ENCODE data around the gene IRX3. TPM values are rescaled to one million over a fixed set of nuclear protein-coding genes. Genes with fewer than 3 reads are reported as not detected.

The IRX3 gene
- total RNA-seq, 4 donors from 2014 or later, result not detected

DNA sequence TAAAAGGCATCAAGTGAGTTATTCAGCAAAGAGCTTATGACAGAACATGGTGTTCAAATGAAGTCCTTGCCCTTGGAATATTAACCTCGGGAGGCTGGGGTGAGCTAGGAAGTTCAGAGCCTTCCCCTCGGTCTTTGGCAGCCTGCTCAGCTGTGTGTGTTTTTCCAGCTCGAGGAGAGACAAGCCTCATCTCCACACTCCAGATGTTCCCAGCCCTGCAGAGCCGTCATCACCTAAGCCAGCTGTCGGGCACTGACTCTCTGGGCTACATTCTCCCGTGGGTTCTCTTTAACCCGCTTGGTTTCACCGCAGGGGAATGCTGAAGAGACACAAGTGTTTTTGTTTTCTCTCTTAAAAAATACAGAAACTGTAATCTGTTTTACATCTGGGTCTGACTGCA, 47.1 kb downstream of the IRX3 start:
- no peaks in the 10 kb centered on the region for H3K9me3 ChIP-seq
- H3K36me3 ChIP-seq, result no peaks in the 10 kb centered on the region
- no peaks in the 10 kb centered on the region for H3K27me3 ChIP-seq
- H3K4me1 ChIP-seq, result no peaks in the 10 kb centered on the region
- TF ChIP-seq, protein P1, sequence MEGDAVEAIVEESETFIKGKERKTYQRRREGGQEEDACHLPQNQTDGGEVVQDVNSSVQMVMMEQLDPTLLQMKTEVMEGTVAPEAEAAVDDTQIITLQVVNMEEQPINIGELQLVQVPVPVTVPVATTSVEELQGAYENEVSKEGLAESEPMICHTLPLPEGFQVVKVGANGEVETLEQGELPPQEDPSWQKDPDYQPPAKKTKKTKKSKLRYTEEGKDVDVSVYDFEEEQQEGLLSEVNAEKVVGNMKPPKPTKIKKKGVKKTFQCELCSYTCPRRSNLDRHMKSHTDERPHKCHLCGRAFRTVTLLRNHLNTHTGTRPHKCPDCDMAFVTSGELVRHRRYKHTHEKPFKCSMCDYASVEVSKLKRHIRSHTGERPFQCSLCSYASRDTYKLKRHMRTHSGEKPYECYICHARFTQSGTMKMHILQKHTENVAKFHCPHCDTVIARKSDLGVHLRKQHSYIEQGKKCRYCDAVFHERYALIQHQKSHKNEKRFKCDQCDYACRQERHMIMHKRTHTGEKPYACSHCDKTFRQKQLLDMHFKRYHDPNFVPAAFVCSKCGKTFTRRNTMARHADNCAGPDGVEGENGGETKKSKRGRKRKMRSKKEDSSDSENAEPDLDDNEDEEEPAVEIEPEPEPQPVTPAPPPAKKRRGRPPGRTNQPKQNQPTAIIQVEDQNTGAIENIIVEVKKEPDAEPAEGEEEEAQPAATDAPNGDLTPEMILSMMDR (IDR thresholded peaks at IDR 0.05), result no peak
- TF ChIP-seq POLR2A (IDR thresholded peaks at IDR 0.05), result no peak
- H3K4me3 ChIP-seq, result no peak overlapping the region
- DNase-seq, result peak in 1 of 3 donors; percentile 37
- no peak overlapping the region for H3K27ac ChIP-seq

DNA sequence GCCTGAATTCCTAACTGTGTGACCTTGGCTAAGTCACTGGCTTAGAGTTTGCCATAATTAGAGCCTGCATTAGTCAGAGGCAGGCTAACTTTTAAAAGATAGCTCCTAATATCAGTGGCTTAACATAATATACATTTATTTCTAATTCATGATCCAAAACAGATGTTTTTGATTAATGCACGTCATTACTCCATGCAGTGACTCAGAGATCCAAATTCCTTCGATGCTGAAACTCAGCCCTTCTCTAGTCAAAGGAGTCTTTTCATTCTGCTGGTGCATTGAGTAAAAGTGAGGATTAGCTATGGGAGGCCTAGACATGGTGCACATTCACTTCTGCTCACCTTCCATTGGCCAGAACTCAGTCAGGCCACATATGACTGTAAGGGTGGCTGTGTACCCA, 49.8 kb downstream of the IRX3 start:
- no peaks in the 10 kb centered on the region for H3K27me3 ChIP-seq
- no peak for DNase-seq
- no peaks in the 10 kb centered on the region for H3K4me1 ChIP-seq
- no peak overlapping the region for H3K27ac ChIP-seq
- H3K4me3 ChIP-seq, result no peak overlapping the region
- no peaks in the 10 kb centered on the region for H3K36me3 ChIP-seq
- H3K9me3 ChIP-seq, result no peaks in the 10 kb centered on the region
- TF ChIP-seq, protein P1 (IDR thresholded peaks at IDR 0.05), result no peak
- no peak for TF ChIP-seq POLR2A (IDR thresholded peaks at IDR 0.05)

DNA sequence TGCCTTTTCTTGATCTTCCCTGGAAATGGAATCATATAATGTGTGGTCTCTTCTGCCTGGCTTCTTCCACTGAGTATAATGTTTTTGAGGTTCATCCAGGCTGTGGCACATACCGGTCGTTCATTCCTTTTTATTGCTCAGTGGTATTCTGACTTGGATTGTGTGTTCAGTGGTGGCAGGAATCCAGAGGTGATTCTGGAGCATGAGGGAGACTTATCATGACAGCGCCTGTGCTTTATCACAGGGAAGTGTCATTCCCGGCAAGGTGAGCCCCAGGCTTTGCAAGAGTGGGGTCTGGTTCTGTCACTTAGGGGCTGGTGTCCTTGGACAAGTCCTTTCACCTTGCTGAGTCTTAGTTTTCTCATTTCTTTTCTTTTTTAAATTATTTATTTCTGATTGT, 53.0 kb downstream of the IRX3 start:
- no peaks in the 10 kb centered on the region for H3K4me1 ChIP-seq

More for the DNA sequence above, 53.0 kb downstream of the IRX3 start:
- Histone ChIP-seq H3K27me3 (no peaks in the 10 kb centered on the region), H3K36me3 (no peaks in the 10 kb centered on the region), H3K27ac (no peak overlapping the region), H3K4me3 (no peak overlapping the region), H3K9me3 (no peaks in the 10 kb centered on the region)
- TF ChIP-seq, protein P1 (IDR thresholded peaks at IDR 0.05), result no peak
- no peak for TF ChIP-seq POLR2A (IDR thresholded peaks at IDR 0.05)
- no peak for DNase-seq

Data from Peyer's patch (tissue), 4 donors.